ENCODE measurements around the gene ACKR2.
"Not testable (repeated sequence)": the region's sequence is repeated elsewhere in the genome, so short reads cannot be mapped to it uniquely, and the experiment has no call there.

The ACKR2 gene

GRCh38 chr3:42855219-42855546 lies 45.9 kb downstream of the ACKR2 start:
- DNase-seq (ENCODE audit: extremely low read depth in 1 of 2, low read depth in 1 of 2), result no peak

- DNase-seq (ENCODE audit: extremely low read depth in 1 of 2, low read depth in 1 of 2), result no peak
Measured at GRCh38 chr3:42855547-42856380, 46.5 kb downstream of the ACKR2 start.

GRCh38 chr3:42856544-42856943 lies 47.3 kb downstream of the ACKR2 start:
- DNase-seq (ENCODE audit: extremely low read depth in 1 of 2, low read depth in 1 of 2), result no peak

- no peak for DNase-seq (ENCODE audit: extremely low read depth in 1 of 2, low read depth in 1 of 2)
Measured at GRCh38 chr3:42864321-42864950, 55.2 kb downstream of the ACKR2 start.

- DNase-seq (ENCODE audit: extremely low read depth in 1 of 2, low read depth in 1 of 2), result no peak
Measured at GRCh38 chr3:42865256-42865655, 56.0 kb downstream of the ACKR2 start.

- no peak for DNase-seq (ENCODE audit: extremely low read depth in 1 of 2, low read depth in 1 of 2)
Measured at GRCh38 chr3:42867138-42867537, 57.9 kb downstream of the ACKR2 start.

GRCh38 chr3:42868841-42869240 lies 59.6 kb downstream of the ACKR2 start:
- no peak for DNase-seq (ENCODE audit: extremely low read depth in 1 of 2, low read depth in 1 of 2)

GRCh38 chr3:42871592-42872196 lies 62.4 kb downstream of the ACKR2 start:
- DNase-seq (ENCODE audit: extremely low read depth in 1 of 2, low read depth in 1 of 2), result no peak

GRCh38 chr3:42872718-42873117 lies 63.5 kb downstream of the ACKR2 start:
- no peak for DNase-seq (ENCODE audit: extremely low read depth in 1 of 2, low read depth in 1 of 2)

- no peak for DNase-seq (ENCODE audit: extremely low read depth in 1 of 2, low read depth in 1 of 2)
Measured at GRCh38 chr3:42873221-42873982, 64.2 kb downstream of the ACKR2 start.

- DNase-seq (ENCODE audit: extremely low read depth in 1 of 2, low read depth in 1 of 2), result no peak
Measured at GRCh38 chr3:42874749-42875148, 65.5 kb downstream of the ACKR2 start.

- DNase-seq (ENCODE audit: extremely low read depth in 1 of 2, low read depth in 1 of 2), result no peak
Measured at GRCh38 chr3:42875325-42876151, 66.3 kb downstream of the ACKR2 start, which contains the start of gene CYP8B1. CYP8B1 (minus strand) TSS chr3:42875879; CDS start chr3:42875816, 63 bp downstream.

- no peak for DNase-seq (ENCODE audit: extremely low read depth in 1 of 2, low read depth in 1 of 2)
Measured at GRCh38 chr3:42876401-42876800, 67.2 kb downstream of the ACKR2 start.

GRCh38 chr3:42876940-42877720 lies 67.9 kb downstream of the ACKR2 start:
- no peak for DNase-seq (ENCODE audit: extremely low read depth in 1 of 2, low read depth in 1 of 2)

- DNase-seq (ENCODE audit: extremely low read depth in 1 of 2, low read depth in 1 of 2), result no peak
Measured at GRCh38 chr3:42877881-42878280, 68.6 kb downstream of the ACKR2 start.

GRCh38 chr3:42880183-42880582 lies 70.9 kb downstream of the ACKR2 start:
- DNase-seq (ENCODE audit: extremely low read depth in 1 of 2, low read depth in 1 of 2), result no peak

- peak; percentile 70 to 78 for DNase-seq (ENCODE audit: extremely low read depth in 1 of 2, low read depth in 1 of 2)
Measured at GRCh38 chr3:42880601-42881451, 71.6 kb downstream of the ACKR2 start.

GRCh38 chr3:42883251-42883930 lies 74.1 kb downstream of the ACKR2 start:
- not testable (repeated sequence) for DNase-seq (ENCODE audit: extremely low read depth in 1 of 2, low read depth in 1 of 2)

Measured in activated CD8-positive, alpha-beta memory T cell treated with anti-CD3 and anti-CD28 coated beads for 1 hour (primary cell).